Measurements from ENCODE around the gene TMEM247.

Gene TMEM247

GRCh38 chr2:46503686-46504085, 24.3 kb downstream of the TMEM247 start:
- Mint-ChIP-seq H3K4me3 (no peak overlapping the region), H3K9me3 (no peaks in the 10 kb centered on the region), H3K27me3 (no peaks in the 10 kb centered on the region), H3K27ac (peak overlapping the region; percentile 19), H3K4me1 (ENCODE audit: low read depth) (peaks cover 50% of the 10 kb centered on the region), H3K36me3 (ENCODE audit: low read depth) (no peaks in the 10 kb centered on the region)
- intact Hi-C loops (cut with micrococcal nuclease), result no loop called here

GRCh38 chr2:46504221-46504620, 24.9 kb downstream of the TMEM247 start:
- H3K4me3 Mint-ChIP-seq, result no peak overlapping the region
- H3K9me3 Mint-ChIP-seq, result no peaks in the 10 kb centered on the region
- no peaks in the 10 kb centered on the region for H3K27me3 Mint-ChIP-seq
- intact Hi-C loops (cut with micrococcal nuclease), result no loop called here
- peak overlapping the region; percentile 19 for H3K27ac Mint-ChIP-seq
- no peaks in the 10 kb centered on the region for H3K36me3 Mint-ChIP-seq (ENCODE audit: low read depth)
- peaks cover 45% of the 10 kb centered on the region for H3K4me1 Mint-ChIP-seq (ENCODE audit: low read depth)

DNA sequence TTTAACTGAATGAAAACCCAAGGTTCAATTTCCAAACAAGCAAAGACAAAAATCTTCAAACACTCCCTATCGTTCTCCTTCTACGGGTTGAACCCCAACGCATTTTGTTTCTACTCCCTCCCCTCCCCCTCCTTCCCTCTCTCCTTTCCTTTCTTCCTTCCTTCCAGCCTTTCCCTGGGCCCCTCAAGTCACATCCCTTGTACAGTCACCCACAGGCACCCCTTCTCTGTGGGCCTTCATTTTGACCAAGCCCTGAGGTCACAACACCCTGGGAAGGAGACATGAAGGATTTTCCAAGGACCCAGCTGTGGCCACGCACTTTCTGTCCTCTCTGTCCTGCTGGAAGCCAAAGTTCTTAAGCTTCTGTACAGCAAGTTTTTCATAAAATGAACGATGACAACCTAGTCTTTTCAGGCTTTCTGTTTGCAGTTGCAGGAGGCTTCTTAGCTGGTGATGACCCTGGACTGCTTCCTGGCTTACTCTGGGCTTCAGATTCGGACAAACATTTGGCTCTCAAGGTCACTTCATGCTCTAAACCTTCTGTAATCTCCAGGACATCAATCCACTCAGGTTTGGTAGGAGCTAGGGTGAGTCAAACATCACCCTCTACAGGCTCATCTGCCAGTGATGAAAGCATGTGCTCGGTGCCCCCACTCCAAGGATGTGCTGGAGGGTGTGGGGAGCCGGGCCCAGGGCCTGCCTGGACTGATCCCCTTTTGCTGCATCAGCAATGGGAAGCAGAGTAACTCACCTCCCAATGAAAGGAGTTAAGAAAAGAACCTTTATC, 25.5 kb downstream of the TMEM247 start:
- Mint-ChIP-seq H3K36me3 (ENCODE audit: low read depth) (no peaks in the 10 kb centered on the region), H3K4me3 (no peak overlapping the region), H3K27ac (no peak overlapping the region)

GRCh38 chr2:46505472-46505783, 26.1 kb downstream of the TMEM247 start:
- H3K4me1 Mint-ChIP-seq (ENCODE audit: low read depth), result peaks cover 33% of the 10 kb centered on the region
- no peaks in the 10 kb centered on the region for H3K36me3 Mint-ChIP-seq (ENCODE audit: low read depth)
- no peaks in the 10 kb centered on the region for H3K27me3 Mint-ChIP-seq
- H3K4me3 Mint-ChIP-seq, result no peak overlapping the region
- intact Hi-C loops (cut with micrococcal nuclease), result no loop called here
- H3K9me3 Mint-ChIP-seq, result no peaks in the 10 kb centered on the region
- H3K27ac Mint-ChIP-seq, result no peak overlapping the region

More for the DNA sequence above, 25.5 kb downstream of the TMEM247 start:
- peaks cover 38% of the 10 kb centered on the region for H3K4me1 Mint-ChIP-seq (ENCODE audit: low read depth)
- intact Hi-C loops (cut with micrococcal nuclease), result no loop called here
- no peaks in the 10 kb centered on the region for H3K27me3 Mint-ChIP-seq
- H3K9me3 Mint-ChIP-seq, result no peaks in the 10 kb centered on the region

- peaks cover 37% of the 10 kb centered on the region for H3K4me1 Mint-ChIP-seq (ENCODE audit: low read depth)
- H3K4me3 Mint-ChIP-seq, result no peak overlapping the region
- no peaks in the 10 kb centered on the region for H3K27me3 Mint-ChIP-seq
- H3K27ac Mint-ChIP-seq, result peak overlapping the region; percentile 54
- intact Hi-C loops (cut with micrococcal nuclease), result no loop called here
- no peaks in the 10 kb centered on the region for H3K36me3 Mint-ChIP-seq (ENCODE audit: low read depth)
- no peaks in the 10 kb centered on the region for H3K9me3 Mint-ChIP-seq
These were observed 26.9 kb downstream of the TMEM247 start for GRCh38 chr2:46506131-46506706.

- Mint-ChIP-seq H3K36me3 (ENCODE audit: low read depth) (no peaks in the 10 kb centered on the region), H3K9me3 (no peaks in the 10 kb centered on the region), H3K4me1 (ENCODE audit: low read depth) (peaks cover 37% of the 10 kb centered on the region), H3K4me3 (no peak overlapping the region), H3K27me3 (no peaks in the 10 kb centered on the region), H3K27ac (no peak overlapping the region)
- intact Hi-C loops (cut with micrococcal nuclease), result no loop called here
These were observed 28.9 kb downstream of the TMEM247 start for GRCh38 chr2:46508312-46508711.

DNA sequence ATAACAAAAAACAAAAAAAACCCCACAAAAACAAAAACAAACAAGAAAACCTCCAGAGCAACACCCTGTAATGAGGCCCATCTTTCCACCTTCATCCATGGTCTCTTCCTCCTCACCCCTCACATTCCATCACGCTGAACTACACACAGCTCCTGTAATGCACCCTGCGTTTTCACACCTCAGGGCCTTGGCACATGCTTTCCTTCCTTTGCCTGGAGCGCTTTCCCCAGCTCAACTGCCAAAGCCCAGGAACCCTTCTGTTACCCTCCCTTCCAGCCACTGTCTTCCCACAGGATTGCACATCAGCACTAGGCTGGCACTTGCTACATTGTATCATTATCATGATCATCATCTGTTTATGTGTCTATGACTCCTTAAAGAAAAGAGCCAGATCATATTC, 29.4 kb downstream of the TMEM247 start:
- H3K9me3 Mint-ChIP-seq, result no peaks in the 10 kb centered on the region
- intact Hi-C loops (cut with micrococcal nuclease), result no loop called here
- peaks cover 32% of the 10 kb centered on the region for H3K4me1 Mint-ChIP-seq (ENCODE audit: low read depth)
- H3K27ac Mint-ChIP-seq, result no peak overlapping the region
- H3K36me3 Mint-ChIP-seq (ENCODE audit: low read depth), result no peaks in the 10 kb centered on the region
- H3K4me3 Mint-ChIP-seq, result no peak overlapping the region
- H3K27me3 Mint-ChIP-seq, result no peaks in the 10 kb centered on the region

DNA sequence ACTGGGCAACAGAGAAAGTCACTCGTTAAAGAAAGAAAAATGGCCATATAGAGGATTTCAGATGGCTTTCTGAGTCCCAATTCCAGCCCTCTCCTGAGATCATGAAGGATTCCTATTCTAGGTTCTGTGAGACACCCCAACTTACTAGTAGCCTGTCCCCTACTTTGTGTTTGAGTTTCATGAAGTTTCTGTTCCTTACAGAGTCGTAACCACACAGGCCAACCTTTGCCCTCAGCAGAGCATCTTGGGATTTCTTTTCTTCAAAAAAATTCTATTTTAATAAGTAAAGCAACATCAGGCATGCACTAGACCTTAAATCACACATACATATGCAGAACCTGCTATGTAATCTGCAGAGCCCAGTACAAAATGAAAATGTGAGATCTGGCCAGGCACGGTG, 30.4 kb downstream of the TMEM247 start:
- intact Hi-C loops (cut with micrococcal nuclease), result no loop called here
- Mint-ChIP-seq H3K9me3 (peaks cover 9% of the 10 kb centered on the region), H3K27ac (no peak overlapping the region), H3K36me3 (ENCODE audit: low read depth) (peaks cover 7% of the 10 kb centered on the region), H3K4me1 (ENCODE audit: low read depth) (peaks cover 24% of the 10 kb centered on the region), H3K4me3 (no peak overlapping the region), H3K27me3 (no peaks in the 10 kb centered on the region)

DNA sequence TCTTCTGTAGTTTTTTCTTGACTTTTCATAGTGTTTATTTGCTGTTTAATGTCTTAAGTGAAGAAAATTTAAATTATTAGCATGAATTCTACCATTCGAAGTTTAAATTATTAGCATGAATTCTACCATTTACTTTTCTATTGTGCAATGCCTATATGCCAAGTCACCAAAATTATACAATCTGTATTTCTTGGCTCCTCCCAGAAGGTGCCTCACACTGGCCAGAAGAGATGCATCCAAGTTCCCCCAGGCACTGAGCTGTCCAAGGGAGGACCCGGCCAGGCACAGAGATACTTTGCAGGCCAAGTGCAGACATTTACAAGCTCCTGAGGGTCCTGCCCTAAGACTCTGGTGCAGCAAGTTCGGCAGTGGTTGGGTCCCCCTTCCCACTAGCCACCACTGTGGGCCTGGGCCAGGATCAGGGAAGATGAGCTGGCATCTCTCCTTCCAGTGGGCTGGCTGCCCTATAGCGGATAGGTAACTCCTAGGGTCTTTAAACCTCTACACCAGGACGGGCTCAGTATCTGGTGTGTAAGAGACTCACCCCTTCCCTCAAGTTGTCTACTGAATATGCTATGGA, 31.3 kb downstream of the TMEM247 start:
- peaks cover 24% of the 10 kb centered on the region for H3K4me1 Mint-ChIP-seq (ENCODE audit: low read depth)
- no peak overlapping the region for H3K4me3 Mint-ChIP-seq
- H3K36me3 Mint-ChIP-seq (ENCODE audit: low read depth), result peaks cover 13% of the 10 kb centered on the region
- intact Hi-C loops (cut with micrococcal nuclease), result no loop called here
- peaks cover 18% of the 10 kb centered on the region for H3K9me3 Mint-ChIP-seq
- H3K27ac Mint-ChIP-seq, result no peak overlapping the region
- H3K27me3 Mint-ChIP-seq, result no peaks in the 10 kb centered on the region

GRCh38 chr2:46512185-46512584, 32.8 kb downstream of the TMEM247 start:
- intact Hi-C loops (cut with micrococcal nuclease), result no loop called here
- Mint-ChIP-seq H3K27me3 (no peaks in the 10 kb centered on the region), H3K4me3 (no peak overlapping the region), H3K27ac (no peak overlapping the region), H3K9me3 (peaks cover 27% of the 10 kb centered on the region), H3K4me1 (ENCODE audit: low read depth) (peaks cover 19% of the 10 kb centered on the region), H3K36me3 (ENCODE audit: low read depth) (peaks cover 13% of the 10 kb centered on the region)

- no peaks in the 10 kb centered on the region for H3K27me3 Mint-ChIP-seq
- intact Hi-C loops (cut with micrococcal nuclease), result no loop called here
- peaks cover 35% of the 10 kb centered on the region for H3K4me1 Mint-ChIP-seq (ENCODE audit: low read depth)
- H3K4me3 Mint-ChIP-seq, result no peak overlapping the region
- no peak overlapping the region for H3K27ac Mint-ChIP-seq
- peaks cover 13% of the 10 kb centered on the region for H3K36me3 Mint-ChIP-seq (ENCODE audit: low read depth)
- H3K9me3 Mint-ChIP-seq, result peaks cover 27% of the 10 kb centered on the region
These were observed 35.4 kb downstream of the TMEM247 start for GRCh38 chr2:46514738-46515137.

DNA sequence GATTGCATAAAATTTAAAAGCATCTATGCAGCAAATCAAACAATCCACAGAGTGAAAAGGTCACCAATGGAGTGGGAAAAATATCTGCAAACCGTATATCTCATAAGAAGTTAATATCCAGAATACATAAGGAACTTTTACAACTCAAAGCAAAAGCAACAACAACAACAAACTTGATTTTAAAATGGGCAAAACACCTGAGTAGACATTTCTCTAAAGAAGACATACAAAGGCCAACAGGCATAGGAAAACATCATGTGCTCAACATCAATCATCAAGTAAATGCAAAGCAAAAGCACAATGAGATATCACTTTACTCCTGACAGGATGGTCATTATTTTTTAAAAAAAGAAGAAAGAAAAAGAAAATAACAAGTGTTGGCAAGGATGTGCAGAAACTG, 38.1 kb downstream of the TMEM247 start:
- Mint-ChIP-seq H3K36me3 (ENCODE audit: low read depth) (peaks cover 13% of the 10 kb centered on the region), H3K4me3 (no peak overlapping the region), H3K4me1 (ENCODE audit: low read depth) (peaks cover 45% of the 10 kb centered on the region)

GRCh38 chr2:46518861-46519260, 39.5 kb downstream of the TMEM247 start:
- Mint-ChIP-seq H3K27me3 (no peaks in the 10 kb centered on the region), H3K9me3 (peaks cover 27% of the 10 kb centered on the region), H3K4me1 (ENCODE audit: low read depth) (peaks cover 43% of the 10 kb centered on the region), H3K27ac (peak overlapping the region; percentile 34), H3K4me3 (no peak overlapping the region), H3K36me3 (ENCODE audit: low read depth) (peaks cover 13% of the 10 kb centered on the region)
- intact Hi-C loops (cut with micrococcal nuclease), result no loop called here

More for the DNA sequence above, 38.1 kb downstream of the TMEM247 start:
- Mint-ChIP-seq H3K27ac (no peak overlapping the region), H3K9me3 (peaks cover 27% of the 10 kb centered on the region), H3K27me3 (no peaks in the 10 kb centered on the region)
- intact Hi-C loops (cut with micrococcal nuclease), result no loop called here

GRCh38 chr2:46519265-46519664, 39.9 kb downstream of the TMEM247 start:
- no peaks in the 10 kb centered on the region for H3K27me3 Mint-ChIP-seq
- peaks cover 43% of the 10 kb centered on the region for H3K4me1 Mint-ChIP-seq (ENCODE audit: low read depth)
- intact Hi-C loops (cut with micrococcal nuclease), result no loop called here
- H3K9me3 Mint-ChIP-seq, result peaks cover 23% of the 10 kb centered on the region
- H3K4me3 Mint-ChIP-seq, result no peak overlapping the region
- peak overlapping the region; percentile 34 for H3K27ac Mint-ChIP-seq
- peaks cover 11% of the 10 kb centered on the region for H3K36me3 Mint-ChIP-seq (ENCODE audit: low read depth)

All from dendritic cell treated with granulocyte-macrophage colony-stimulating factor and Interleukin-4, amounts not matched to agents 40 ng/mL and 50 ng/mL, for 4 days (primary cell).